Esophagus (tissue), 2 donors: ENCODE data around the gene TTYH3. TPM values are rescaled to one million over a fixed set of nuclear protein-coding genes. Genes with fewer than 3 reads are reported as not detected.

ENCODE experiments used
- H3K27ac ChIP-seq, 2 donors: one replicate each; pipeline ENCODE4 v1.5.1; 2013; ENCODE audit warnings: low read depth in 2 of 2, mild to moderate bottlenecking in 2 of 2, inconsistent platforms in 1 of 2, low read length in 1 of 2, moderate library complexity in 1 of 2
- H3K27me3 ChIP-seq, 2 donors: one replicate each; pipeline ENCODE4 v1.6.1; 2013; ENCODE audit warnings: low read length in 2 of 2, control low read depth in 1 of 2, mild to moderate bottlenecking in 1 of 2; ENCODE audit not compliant: insufficient read depth in 2 of 2, control insufficient read depth in 1 of 2
- H3K36me3 ChIP-seq, 2 donors: one replicate each; pipeline ENCODE4 v1.6.1; 2013; ENCODE audit warnings: low read length in 1 of 2; ENCODE audit not compliant: control insufficient read depth in 2 of 2, insufficient read depth in 2 of 2
- H3K4me1 ChIP-seq, 2 donors: one replicate each; pipeline ENCODE4 v1.6.1; 2013; ENCODE audit warnings: low read length in 1 of 2; ENCODE audit not compliant: control insufficient read depth in 2 of 2, insufficient read depth in 2 of 2
- H3K4me3 ChIP-seq, 2 donors: one replicate each; pipeline ENCODE4 v1.5.1; 2013; ENCODE audit warnings: low read length in 2 of 2, mild to moderate bottlenecking in 2 of 2, low read depth in 1 of 2, moderate library complexity in 1 of 2
- H3K9me3 ChIP-seq, 2 donors: one replicate each; pipeline ENCODE4 v1.6.1; 2013; ENCODE audit warnings: mild to moderate bottlenecking in 2 of 2, low read depth in 1 of 2, low read length in 1 of 2, moderate library complexity in 1 of 2; ENCODE audit not compliant: control insufficient read depth in 2 of 2, insufficient read depth in 1 of 2
- WGBS, 2 donors: extraction: QIAGEN DNeasy Blood & Tissue Kit; methylation state at CpG; one replicate each; pipeline ENCODE4 v1.1.7; 2013; 5-methylcytosine and 5-hydroxymethylcytosine counted together
- polyA plus RNA-seq, 2 donors: library from polyadenylated mRNA; stranded (reverse); fragments of 200-250 nt; gene quantifications; one replicate each; pipeline ENCODE4 v1.2.3, GENCODE V29; 2013
- donor health status: healthy with polysubstance abuse.
- donor health status: Bipolar disorder and iron deficiency.

Gene TTYH3
- polyA plus RNA-seq, 2 donors, result 3.5 to 3.8 TPM

DNA sequence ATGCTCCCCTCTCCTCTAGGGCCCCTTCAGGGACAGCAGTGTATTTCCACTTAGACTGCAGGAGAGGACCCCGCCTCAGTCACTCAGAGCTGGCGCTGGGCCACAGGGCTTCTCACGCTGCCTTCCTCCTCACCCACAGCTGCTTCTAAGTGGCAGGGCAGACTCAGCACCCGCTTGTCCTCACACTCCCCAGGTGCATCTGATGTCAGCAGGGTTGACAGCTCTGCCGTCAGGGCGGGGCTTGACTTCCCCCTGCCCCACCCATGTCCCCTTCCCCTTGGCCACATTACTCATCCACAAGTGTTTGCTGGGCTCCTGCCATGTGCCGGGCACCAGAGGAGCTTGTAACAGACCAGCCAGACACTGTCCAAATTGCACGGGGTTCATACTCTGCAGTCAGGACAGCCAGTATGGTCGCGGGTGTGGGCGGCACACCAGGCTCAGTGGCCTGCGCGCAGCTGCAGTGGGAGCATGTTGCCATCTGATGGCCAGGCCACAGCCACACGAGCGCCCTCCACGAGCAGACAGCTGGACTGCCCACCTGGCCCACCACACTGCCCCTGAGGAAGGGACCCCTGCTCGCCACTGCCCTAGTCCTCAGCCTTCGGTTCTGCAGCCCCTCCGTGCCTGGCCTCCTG is 29.3 kb upstream of the TTYH3 start:
- WGBS, 2 donors, result 80 to 84% methylated on average over 19 of the region's 19 CpGs
- Histone ChIP-seq H3K27me3 (no peaks in the 10 kb centered on the region), H3K9me3 (no peaks in the 10 kb centered on the region), H3K4me3 (no peak overlapping the region), H3K4me1 (no peaks in the 10 kb centered on the region), H3K36me3 (peaks cover 0 to 15% of the 10 kb centered on the region in 2 donors), H3K27ac (no peak overlapping the region)

DNA sequence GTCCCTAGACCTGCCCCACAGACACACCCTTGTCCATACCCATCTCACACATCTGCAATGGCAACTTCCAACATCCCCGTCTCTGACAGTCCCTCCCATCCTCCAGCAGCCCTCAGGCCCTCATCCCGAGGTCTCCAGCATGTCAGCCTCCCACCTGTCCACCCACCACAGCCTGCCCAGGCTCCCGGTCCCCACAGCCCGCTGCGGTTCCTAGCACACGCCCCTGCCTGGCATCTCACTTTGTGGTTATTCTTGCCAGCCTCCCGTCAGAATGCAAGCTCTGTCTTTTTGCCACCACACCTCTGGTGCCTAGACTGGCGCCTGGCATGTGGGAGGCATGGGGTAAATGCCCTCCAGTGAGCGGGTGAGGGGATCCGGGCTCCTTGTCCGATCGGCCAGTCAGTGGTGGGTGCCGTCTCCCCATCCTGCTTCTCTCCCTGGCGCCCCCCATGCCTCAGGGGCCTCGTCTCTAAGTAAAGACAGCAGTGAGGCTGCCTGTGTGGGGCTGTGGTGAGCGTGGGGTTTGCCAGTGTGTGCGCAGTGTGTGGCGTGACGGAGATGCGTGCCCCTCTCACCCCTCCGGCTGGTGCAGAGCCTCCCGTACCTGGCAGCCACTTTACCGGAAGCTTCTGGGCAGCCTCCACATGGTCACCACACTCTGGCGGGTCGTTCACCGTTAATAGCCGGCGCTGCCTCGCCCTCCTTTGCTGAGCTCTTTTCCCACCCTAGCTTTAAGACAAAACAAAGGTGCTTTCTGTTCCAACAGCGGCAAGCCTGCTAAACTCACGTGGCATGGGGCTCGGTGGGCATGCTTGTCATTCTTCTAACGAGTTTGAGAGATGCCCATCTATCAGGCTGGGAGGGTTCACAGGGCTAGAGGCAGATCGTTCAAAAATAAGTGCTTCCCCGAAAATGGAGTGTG is 28.5 kb upstream of the TTYH3 start:
- no peaks in the 10 kb centered on the region for H3K27me3 ChIP-seq
- no peaks in the 10 kb centered on the region for H3K4me1 ChIP-seq
- H3K36me3 ChIP-seq, result peaks cover 0 to 15% of the 10 kb centered on the region in 2 donors
- no peak overlapping the region for H3K4me3 ChIP-seq
- no peaks in the 10 kb centered on the region for H3K9me3 ChIP-seq
- 90 to 91% methylated on average over 35 of the region's 35 CpGs for WGBS, 2 donors
- H3K27ac ChIP-seq, result no peak overlapping the region

DNA sequence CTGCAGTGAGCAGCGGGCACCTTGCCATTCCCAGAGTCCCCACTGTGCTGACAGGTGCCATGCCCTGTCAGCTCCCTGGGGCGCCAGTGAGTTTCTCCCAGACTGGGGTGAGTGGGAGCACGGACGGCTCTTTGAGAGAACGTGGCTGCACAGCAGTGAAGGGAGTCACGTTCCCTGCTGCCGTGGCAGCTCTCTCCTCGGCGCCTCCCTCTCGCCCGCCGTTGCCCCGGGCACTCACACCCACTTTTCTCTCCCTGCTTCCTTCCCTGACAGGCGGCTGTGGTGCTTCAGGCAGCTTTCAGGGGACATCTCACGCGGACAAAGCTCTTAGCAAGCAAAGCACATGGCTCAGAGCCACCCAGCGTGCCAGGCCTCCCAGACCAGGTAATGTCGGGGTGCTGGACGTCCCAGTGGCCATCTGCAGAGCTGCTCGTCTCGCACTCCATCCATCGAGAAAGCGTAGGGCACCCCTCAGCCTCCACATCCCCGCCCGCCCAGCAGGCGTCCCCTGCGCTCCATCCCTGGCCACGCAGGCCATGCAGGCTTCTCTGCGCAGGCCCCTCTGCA is 27.1 kb upstream of the TTYH3 start:
- Histone ChIP-seq H3K4me1 (no peaks in the 10 kb centered on the region), H3K4me3 (no peak overlapping the region), H3K27ac (no peak overlapping the region), H3K9me3 (no peaks in the 10 kb centered on the region), H3K27me3 (no peaks in the 10 kb centered on the region), H3K36me3 (peaks cover 0 to 9% of the 10 kb centered on the region in 2 donors)
- 91 to 94% methylated on average over 29 of the region's 29 CpGs for WGBS, 2 donors

DNA sequence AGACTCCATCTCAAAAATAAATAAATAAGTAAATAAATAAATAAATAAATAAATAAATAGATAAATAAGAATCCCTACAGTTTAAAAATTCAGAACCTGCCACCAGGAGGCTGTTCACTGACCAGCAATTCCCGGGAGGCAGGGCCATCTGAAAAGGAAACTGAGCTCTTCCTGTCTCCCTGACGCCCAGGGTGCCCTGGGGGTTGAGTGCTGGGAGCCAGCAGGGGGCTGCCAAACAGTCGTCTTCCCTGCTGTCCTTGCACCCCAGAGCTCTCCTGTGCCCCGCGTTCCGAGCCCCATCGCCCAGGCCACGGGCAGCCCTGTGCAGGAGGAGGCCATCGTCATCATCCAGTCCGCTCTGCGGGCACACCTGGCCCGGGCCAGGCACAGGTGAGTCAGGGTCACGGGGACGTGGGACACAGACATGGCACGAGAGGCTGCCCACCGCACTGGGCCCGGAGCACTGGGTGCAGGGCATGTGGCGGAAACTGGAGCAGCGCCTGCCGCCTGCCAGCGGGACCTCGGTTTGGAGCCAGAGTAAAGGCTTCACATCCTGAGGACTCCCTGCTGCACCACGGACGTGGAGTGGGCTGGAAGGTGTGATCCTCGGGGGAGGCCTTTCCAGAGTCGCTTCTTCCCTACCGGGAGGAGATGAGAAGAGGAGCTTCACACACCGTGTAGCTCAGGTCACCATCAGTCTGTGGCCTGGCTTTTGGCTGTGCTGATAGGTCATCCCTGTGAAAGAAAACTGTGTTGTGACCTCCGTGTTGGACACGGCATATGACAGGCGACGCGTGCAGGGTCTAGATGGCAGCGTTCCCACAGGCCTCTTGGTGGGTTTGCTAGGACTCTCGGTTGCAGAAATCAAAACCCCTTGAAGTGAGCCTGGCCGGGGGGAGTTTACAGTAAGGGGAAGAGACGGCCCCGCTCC is 25.9 kb upstream of the TTYH3 start:
- no peak overlapping the region for H3K4me3 ChIP-seq
- no peak overlapping the region for H3K27ac ChIP-seq
- WGBS, 2 donors, result 91 to 92% methylated on average over 38 of the region's 38 CpGs
- H3K27me3 ChIP-seq, result no peaks in the 10 kb centered on the region
- H3K36me3 ChIP-seq, result peaks cover 0 to 5% of the 10 kb centered on the region in 2 donors
- no peaks in the 10 kb centered on the region for H3K9me3 ChIP-seq
- H3K4me1 ChIP-seq, result no peaks in the 10 kb centered on the region

DNA sequence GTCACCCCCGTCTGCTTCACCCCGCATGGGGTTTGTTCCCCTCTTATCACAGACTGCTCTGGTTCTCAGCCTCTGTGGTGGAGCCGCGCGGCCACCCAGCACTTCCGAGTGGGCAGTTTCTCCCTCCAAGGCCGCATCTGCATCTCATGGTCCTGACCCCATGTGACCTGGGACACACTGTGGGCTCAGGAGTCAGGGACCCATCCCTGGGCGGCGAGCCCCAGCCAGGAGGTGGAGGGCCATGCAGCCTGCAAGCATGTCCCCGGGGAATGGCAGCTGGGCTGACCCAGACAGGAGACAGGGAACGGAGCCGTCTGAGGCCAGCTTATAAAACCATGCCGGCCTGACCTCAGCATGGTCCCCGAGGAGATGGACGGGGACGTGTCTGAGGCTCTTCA is 25.2 kb upstream of the TTYH3 start:
- Histone ChIP-seq H3K4me1 (no peaks in the 10 kb centered on the region), H3K27ac (no peak overlapping the region), H3K27me3 (no peaks in the 10 kb centered on the region), H3K36me3 (peaks cover 0 to 3% of the 10 kb centered on the region in 2 donors), H3K9me3 (no peaks in the 10 kb centered on the region), H3K4me3 (no peak overlapping the region)
- WGBS, 2 donors, result 87 to 88% methylated on average over 16 of the region's 16 CpGs

DNA sequence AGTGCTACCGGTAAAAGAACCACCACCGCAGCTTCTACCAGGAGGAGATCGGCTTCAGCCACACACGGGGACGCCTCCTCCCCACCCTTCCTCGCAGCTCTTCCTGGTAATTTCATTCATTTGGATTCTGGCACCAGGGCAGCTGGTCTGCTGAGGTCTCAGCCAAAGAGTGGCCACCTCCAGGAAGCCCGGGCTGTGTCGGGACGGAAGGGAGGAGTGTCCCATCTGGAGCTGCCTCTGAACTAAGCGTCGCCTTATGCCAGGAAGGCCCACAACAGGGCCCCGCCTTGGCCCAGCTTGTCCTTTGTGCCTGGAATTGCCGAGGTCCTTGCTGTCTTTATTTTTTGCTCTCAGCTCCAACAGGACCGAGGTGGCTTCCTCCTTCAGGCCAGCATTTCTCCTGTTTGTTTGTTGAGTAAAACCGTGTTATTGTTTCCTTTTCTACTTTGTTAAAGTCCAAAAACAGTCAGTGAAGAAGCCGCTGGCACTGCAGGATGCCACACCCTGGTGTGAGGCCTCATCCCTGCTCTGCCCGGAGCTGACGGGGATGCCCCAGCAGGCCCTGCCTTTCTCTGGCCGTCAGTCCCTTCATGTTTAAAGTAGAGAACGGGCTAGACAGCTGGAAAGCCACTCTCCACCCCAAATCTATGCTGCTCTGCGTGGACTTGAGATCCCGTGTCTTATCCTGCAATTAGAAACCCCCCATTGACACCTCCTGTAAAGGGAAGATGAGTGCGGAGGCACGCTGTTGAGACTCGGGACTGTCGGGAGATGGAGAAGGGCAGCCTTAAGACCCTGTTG is 24.5 kb upstream of the TTYH3 start:
- 73 to 79% methylated on average over 26 of the region's 26 CpGs for WGBS, 2 donors
- Histone ChIP-seq H3K27me3 (no peaks in the 10 kb centered on the region), H3K9me3 (no peaks in the 10 kb centered on the region), H3K36me3 (peaks cover 0 to 3% of the 10 kb centered on the region in 2 donors), H3K4me1 (no peaks in the 10 kb centered on the region), H3K4me3 (no peak overlapping the region), H3K27ac (peak overlapping the region; percentile 38 to 55)

DNA sequence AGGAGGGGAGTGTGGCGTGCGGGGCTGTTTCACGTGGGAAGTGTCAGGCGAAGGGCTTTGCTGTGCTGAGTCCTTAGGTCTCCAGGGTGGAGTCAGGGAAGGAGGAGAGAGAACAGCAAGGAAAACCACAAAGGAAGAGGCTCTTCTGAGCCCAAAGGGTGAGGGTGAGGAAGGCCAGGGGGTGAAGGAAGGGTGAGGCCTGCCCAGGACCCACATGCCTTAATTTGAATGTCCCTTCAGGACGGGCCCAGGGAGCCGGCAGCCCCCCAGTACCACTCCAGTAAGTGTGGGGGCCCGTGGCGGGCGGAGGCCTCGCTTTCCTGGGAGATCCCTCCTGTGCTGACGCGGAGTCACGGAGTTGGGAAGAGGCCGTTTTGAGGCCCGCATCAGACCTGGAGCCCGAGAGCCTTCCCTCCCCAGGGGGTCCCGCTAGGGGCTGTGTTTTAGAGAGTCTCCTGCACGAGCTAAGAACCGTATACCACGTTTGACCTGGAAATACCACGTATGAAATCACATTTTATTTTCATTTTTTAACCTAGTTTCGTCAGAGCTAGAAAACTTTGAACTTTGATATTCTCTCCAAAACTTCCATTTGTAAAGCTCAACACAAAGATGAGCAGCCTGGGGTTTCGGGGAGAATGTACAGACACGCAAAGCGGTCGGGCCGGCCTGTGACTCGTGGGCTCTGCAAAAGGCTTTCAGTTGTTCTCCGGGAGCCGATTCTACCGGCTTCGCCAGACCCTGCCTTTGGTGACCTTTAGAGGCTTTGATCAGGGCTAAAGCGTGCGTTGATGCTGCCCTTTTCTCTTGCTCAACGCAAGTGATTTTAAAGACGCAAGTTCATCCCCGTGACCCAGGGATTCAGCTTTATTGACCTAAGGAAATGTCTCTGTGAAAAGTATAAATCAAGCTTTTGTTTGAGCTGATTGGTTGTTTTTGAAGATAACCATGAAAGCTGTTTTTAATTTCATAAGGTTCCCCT is 23.6 kb upstream of the TTYH3 start:
- Histone ChIP-seq H3K4me3 (no peak overlapping the region), H3K27me3 (no peaks in the 10 kb centered on the region), H3K9me3 (no peaks in the 10 kb centered on the region), H3K27ac (peak overlapping the region; percentile 38 to 55), H3K36me3 (peaks cover 0 to 3% of the 10 kb centered on the region in 2 donors), H3K4me1 (no peaks in the 10 kb centered on the region)
- 83 to 87% methylated on average over 37 of the region's 37 CpGs for WGBS, 2 donors

DNA sequence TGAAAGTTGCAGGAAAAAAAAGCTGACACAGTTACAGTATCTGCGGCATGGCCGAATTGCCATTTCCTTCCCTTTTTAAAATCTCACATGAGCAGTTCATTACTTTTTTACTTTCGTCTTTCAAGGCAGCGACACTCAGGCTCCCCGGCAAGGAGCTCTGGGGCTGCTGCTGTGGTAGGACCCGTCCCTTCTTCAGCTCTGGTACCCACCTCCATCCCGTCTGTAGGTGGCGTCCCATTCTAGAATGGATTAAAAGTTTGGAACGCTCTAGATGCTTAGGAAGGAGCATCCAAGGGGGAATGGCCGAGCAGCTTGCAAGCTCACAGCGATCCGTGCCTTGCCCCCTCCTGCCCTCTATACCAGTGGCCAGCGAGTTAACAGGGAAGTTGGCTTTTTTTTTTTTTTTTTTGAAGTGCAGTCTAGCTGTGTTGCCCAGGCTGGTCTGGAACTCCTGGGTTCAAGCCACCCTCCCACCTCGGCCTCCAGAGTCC is 22.8 kb upstream of the TTYH3 start:
- Histone ChIP-seq H3K9me3 (no peaks in the 10 kb centered on the region), H3K4me1 (peaks cover 0 to 4% of the 10 kb centered on the region in 2 donors), H3K27ac (no peak overlapping the region), H3K4me3 (no peak overlapping the region), H3K36me3 (peaks cover 0 to 3% of the 10 kb centered on the region in 2 donors), H3K27me3 (no peaks in the 10 kb centered on the region)
- 61 to 68% methylated on average over 14 of the region's 14 CpGs for WGBS, 2 donors
